Measurements from ENCODE around the gene TMEM200A.

- TF ChIP-seq CTCF (IDR thresholded peaks at IDR 0.05) (no peak), POLR2A (IDR thresholded peaks at IDR 0.05) (no peak)
Measured at GRCh38 chr6:130431346-130431852, 65.6 kb downstream of the TMEM200A start.
